DND-41 (cell line): ENCODE data around the gene ZNF700.

Experiments
- EZH2 ChIP-seq: IDR thresholded peaks from 3 replicates; pipeline ENCODE4 v1.6.1; 2012; ENCODE audit warnings: borderline replicate concordance, low read depth, mild to moderate bottlenecking, moderate library complexity, low read length, inconsistent platforms; ENCODE audit not compliant: severe bottlenecking
- TF ChIP-seq, protein P1 (sequence below): IDR thresholded peaks from 2 replicates; pipeline ENCODE4 v1.5.1; 2012; ENCODE audit warnings: borderline replicate concordance, low read length, moderate library complexity, mild to moderate bottlenecking; ENCODE audit not compliant: poor library complexity, severe bottlenecking; ENCODE audit errors: extremely low read depth

DNA sequence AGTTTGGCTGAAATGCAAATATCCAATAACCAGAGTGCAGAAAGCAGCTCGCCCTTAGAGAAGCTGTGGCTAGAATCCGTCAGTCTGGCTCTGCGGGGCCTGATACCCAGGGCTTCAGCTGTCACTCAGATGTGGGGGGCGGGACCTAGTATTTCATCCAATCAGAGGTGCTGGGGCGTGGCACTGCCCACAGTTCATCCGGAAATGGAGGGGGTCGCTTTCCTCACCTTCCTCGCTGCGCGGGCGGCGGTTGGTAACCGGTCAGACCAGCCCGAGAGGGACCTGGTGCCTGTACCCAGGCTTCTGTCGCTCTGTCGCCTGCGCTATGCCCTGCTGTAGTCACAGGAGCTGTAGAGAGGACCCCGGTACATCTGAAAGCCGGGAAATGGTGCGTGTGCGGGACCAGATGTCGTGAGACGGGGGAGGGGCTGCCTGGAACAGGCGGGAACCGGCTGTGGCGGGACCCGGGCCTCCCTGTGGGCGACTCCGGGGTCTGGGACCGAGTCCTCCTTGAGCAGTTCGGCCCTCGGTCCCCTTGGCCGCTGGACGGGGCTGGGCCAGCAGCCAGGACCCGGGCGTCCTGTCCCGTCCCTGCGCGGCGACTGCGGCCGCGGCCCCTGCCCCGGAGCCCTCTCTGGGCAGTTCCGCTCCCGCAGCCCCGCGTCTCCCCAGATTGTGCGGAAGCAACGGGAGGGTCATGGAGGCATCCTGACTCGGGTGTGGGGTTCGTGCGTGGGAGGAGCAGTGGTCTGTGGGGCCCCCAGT lies at the start of gene ZNF700:
- TF ChIP-seq, protein P1, sequence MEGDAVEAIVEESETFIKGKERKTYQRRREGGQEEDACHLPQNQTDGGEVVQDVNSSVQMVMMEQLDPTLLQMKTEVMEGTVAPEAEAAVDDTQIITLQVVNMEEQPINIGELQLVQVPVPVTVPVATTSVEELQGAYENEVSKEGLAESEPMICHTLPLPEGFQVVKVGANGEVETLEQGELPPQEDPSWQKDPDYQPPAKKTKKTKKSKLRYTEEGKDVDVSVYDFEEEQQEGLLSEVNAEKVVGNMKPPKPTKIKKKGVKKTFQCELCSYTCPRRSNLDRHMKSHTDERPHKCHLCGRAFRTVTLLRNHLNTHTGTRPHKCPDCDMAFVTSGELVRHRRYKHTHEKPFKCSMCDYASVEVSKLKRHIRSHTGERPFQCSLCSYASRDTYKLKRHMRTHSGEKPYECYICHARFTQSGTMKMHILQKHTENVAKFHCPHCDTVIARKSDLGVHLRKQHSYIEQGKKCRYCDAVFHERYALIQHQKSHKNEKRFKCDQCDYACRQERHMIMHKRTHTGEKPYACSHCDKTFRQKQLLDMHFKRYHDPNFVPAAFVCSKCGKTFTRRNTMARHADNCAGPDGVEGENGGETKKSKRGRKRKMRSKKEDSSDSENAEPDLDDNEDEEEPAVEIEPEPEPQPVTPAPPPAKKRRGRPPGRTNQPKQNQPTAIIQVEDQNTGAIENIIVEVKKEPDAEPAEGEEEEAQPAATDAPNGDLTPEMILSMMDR: no peak
- no peak for TF ChIP-seq EZH2
